Endodermal cell (in vitro differentiated cells): Measurements from ENCODE around the gene ASCC3. TPM values are rescaled to one million over a fixed set of nuclear protein-coding genes. Genes with fewer than 3 reads are reported as not detected.

Experiments
- DNase-seq: peaks from one replicate; pipeline ENCODE4 v3.0.0-alpha.2; 2017
- H3K27ac ChIP-seq: 2 replicates; pipeline ENCODE4 v1.5.1; 2013; ENCODE audit warnings: mild to moderate bottlenecking, low read depth, low read length, moderate library complexity
- H3K27me3 ChIP-seq: 2 replicates; pipeline ENCODE4 v1.6.1; 2013; ENCODE audit warnings: mild to moderate bottlenecking, low read length, moderate library complexity; ENCODE audit not compliant: insufficient read depth, control insufficient read depth, poor library complexity, severe bottlenecking
- H3K36me3 ChIP-seq: 2 replicates; pipeline ENCODE4 v1.7.0; 2013; ENCODE audit warnings: mild to moderate bottlenecking, low read length, moderate library complexity; ENCODE audit not compliant: control insufficient read depth, insufficient read depth
- H3K4me1 ChIP-seq: one replicate; pipeline ENCODE4 v1.7.0; 2013; ENCODE audit warnings: low read length; ENCODE audit not compliant: control insufficient read depth, insufficient read depth
- H3K4me3 ChIP-seq: 2 replicates; pipeline ENCODE4 v1.5.1; 2013; ENCODE audit warnings: mild to moderate bottlenecking, low read length, moderate library complexity
- H3K9ac ChIP-seq: 2 replicates; pipeline ENCODE4 v1.6.1; 2013; ENCODE audit warnings: mild to moderate bottlenecking, low read length, moderate library complexity; ENCODE audit not compliant: poor library complexity, severe bottlenecking; ENCODE audit errors: extremely low read depth
- H3K9me3 ChIP-seq: 2 replicates; pipeline ENCODE4 v1.6.1; 2013; ENCODE audit warnings: mild to moderate bottlenecking, low read length, moderate library complexity; ENCODE audit not compliant: control insufficient read depth
- H3K27ac Mint-ChIP-seq: 2 replicates; pipeline ENCODE4 v1.8.0; 2020; ENCODE audit warnings: mixed read lengths
- H3K27me3 Mint-ChIP-seq: 2 replicates; pipeline ENCODE4 v1.8.0; 2021; ENCODE audit warnings: mild to moderate bottlenecking, mixed read lengths; ENCODE audit not compliant: insufficient read depth
- H3K36me3 Mint-ChIP-seq: 2 replicates; pipeline ENCODE4 v1.8.0; 2020; ENCODE audit warnings: low read depth, mixed read lengths
- H3K4me1 Mint-ChIP-seq: 2 replicates; pipeline ENCODE4 v1.8.0; 2020; ENCODE audit warnings: mixed read lengths
- H3K4me3 Mint-ChIP-seq: 2 replicates; pipeline ENCODE4 v1.8.0; 2020; ENCODE audit warnings: mild to moderate bottlenecking, moderate library complexity, mixed read lengths
- H3K9me3 Mint-ChIP-seq: 2 replicates; pipeline ENCODE4 v1.8.0; 2020; ENCODE audit warnings: mild to moderate bottlenecking, mixed read lengths
- CTCF ChIP-seq: fragments of 200-600 bp; sonication (generic); conservative IDR thresholded peaks from 2 replicates; pipeline ENCODE4 v1.5.0; 2021; ENCODE audit warnings: antibody characterized with exemption, mild to moderate bottlenecking
- WGBS, 2 experiments: methylation state at CpG; one replicate each; pipeline versions ENCODE4 v1.1.5 to v1.1.7; 2013; ENCODE audit warnings: missing lambda C conversion rate in 2 of 2, mixed read lengths in 1 of 2; ENCODE audit not compliant: insufficient coverage in 1 of 2, insufficient read length in 1 of 2; 5-methylcytosine and 5-hydroxymethylcytosine counted together
- total RNA-seq, 2 donors: library from RNA; stranded (reverse); fragmentation: NEBNext Ultra II Directional in 1 of 2; extraction: Animal tissue kit (Norgen Biotek cat#: 25700) in 1 of 2; gene quantifications; 2 replicates in 1 of 2; 3 replicates in 1 of 2; pipeline ENCODE4 v1.2.1, GENCODE V29; 2021

ASCC3 gene
- total RNA-seq, 2 donors from 2014 or later, result 40.0 to 41.1 TPM

GRCh38 chr6:100893743-100894142 is 12.6 kb upstream of the ASCC3 start:
- no peak overlapping the region for H3K27ac ChIP-seq
- no peak for TF ChIP-seq CTCF
- H3K4me3 Mint-ChIP-seq, result no peak overlapping the region

GRCh38 chr6:100892693-100893092 is 11.6 kb upstream of the ASCC3 start:
- 76 to 100% methylated on average over 1 to 3 of the region's 3 CpGs for WGBS, 2 experiments
- no peak overlapping the region for H3K27ac ChIP-seq
- H3K27me3 Mint-ChIP-seq, result no peaks in the 10 kb centered on the region
- no peaks in the 10 kb centered on the region for H3K27me3 ChIP-seq
- peaks cover 7% of the 10 kb centered on the region for H3K36me3 Mint-ChIP-seq
- TF ChIP-seq CTCF, result no peak
- H3K27ac Mint-ChIP-seq, result no peak overlapping the region
- peak; percentile 65 for DNase-seq
- peaks cover 4% of the 10 kb centered on the region for H3K4me1 ChIP-seq
- H3K4me3 ChIP-seq, result no peak overlapping the region
- peaks cover 13% of the 10 kb centered on the region for H3K9me3 ChIP-seq
- no peaks in the 10 kb centered on the region for H3K36me3 ChIP-seq
- no peak overlapping the region for H3K4me3 Mint-ChIP-seq
- peaks cover 21% of the 10 kb centered on the region for H3K4me1 Mint-ChIP-seq
- no peak overlapping the region for H3K9ac ChIP-seq
- H3K9me3 Mint-ChIP-seq, result peaks cover 30% of the 10 kb centered on the region

More at GRCh38 chr6:100893743-100894142, 12.6 kb upstream of the ASCC3 start:
- no peak overlapping the region for H3K4me3 ChIP-seq
- 87 to 100% methylated on average over 2 to 3 of the region's 3 CpGs for WGBS, 2 experiments
- H3K9me3 ChIP-seq, result peaks cover 19% of the 10 kb centered on the region
- peaks cover 4% of the 10 kb centered on the region for H3K4me1 ChIP-seq
- Mint-ChIP-seq H3K27ac (no peak overlapping the region), H3K36me3 (peaks cover 10% of the 10 kb centered on the region), H3K27me3 (no peaks in the 10 kb centered on the region), H3K4me1 (peaks cover 21% of the 10 kb centered on the region), H3K9me3 (peaks cover 39% of the 10 kb centered on the region)
- no peaks in the 10 kb centered on the region for H3K36me3 ChIP-seq
- no peak for DNase-seq
- H3K9ac ChIP-seq, result no peak overlapping the region
- H3K27me3 ChIP-seq, result no peaks in the 10 kb centered on the region

GRCh38 chr6:100892116-100892515 is 11.0 kb upstream of the ASCC3 start:
- WGBS, 2 experiments, result 46 to 67% methylated on average over 2 to 3 of the region's 3 CpGs
- no peak overlapping the region for H3K4me3 ChIP-seq
- peaks cover 4% of the 10 kb centered on the region for H3K4me1 ChIP-seq
- H3K9me3 Mint-ChIP-seq, result peaks cover 24% of the 10 kb centered on the region
- no peaks in the 10 kb centered on the region for H3K36me3 ChIP-seq
- peaks cover 7% of the 10 kb centered on the region for H3K9me3 ChIP-seq
- no peaks in the 10 kb centered on the region for H3K27me3 ChIP-seq
- H3K9ac ChIP-seq, result no peak overlapping the region
- peak; percentile 80 for DNase-seq
- H3K27ac ChIP-seq, result no peak overlapping the region
- H3K4me1 Mint-ChIP-seq, result peaks cover 21% of the 10 kb centered on the region
- no peak overlapping the region for H3K4me3 Mint-ChIP-seq
- no peaks in the 10 kb centered on the region for H3K27me3 Mint-ChIP-seq
- H3K36me3 Mint-ChIP-seq, result peaks cover 4% of the 10 kb centered on the region
- no peak for TF ChIP-seq CTCF
- peak overlapping the region; percentile 65 for H3K27ac Mint-ChIP-seq
